SK-N-SH (cell line): Measurements from ENCODE around the gene TP73. TPM values are rescaled to one million over a fixed set of nuclear protein-coding genes. Genes with fewer than 3 reads are reported as not detected.

Source experiments
- CTCF ChIA-PET: fragments of 300-600, 350-600 bp; formaldehyde crosslinking; extraction: SDS; loops from one replicate; lab custom pipeline; 2021; lab: Yijun Ruan, JAX
- POLR2A ChIA-PET: fragments of 350-600 bp; sonication (Branson Sonifier 250); formaldehyde crosslinking; extraction: SDS; loops from one replicate; lab custom pipeline; 2020; ENCODE audit warnings: antibody characterized with exemption, inconsistent platforms; lab: Yijun Ruan, JAX
- DNase-seq: peaks from one replicate; pipeline ENCODE4 v3.0.0; 2012
- H2AFZ ChIP-seq: fragments of 200-600 bp; sonication (generic); 2 replicates; pipeline ENCODE4 v1.8.1; 2016; ENCODE audit warnings: antibody characterized with exemption, mild to moderate bottlenecking, low read depth
- H3F3A ChIP-seq: fragments of 200-600 bp; sonication (generic); replicated peaks from 2 replicates; pipeline ENCODE3; 2016; ENCODE audit warnings: antibody characterized with exemption, mild to moderate bottlenecking; ENCODE audit not compliant: insufficient read depth
- H3K27ac ChIP-seq, 2 experiments: fragments of 200-500 bp in 1 of 2; fragments of 200-600 bp in 1 of 2; sonication (Bioruptor generic) in 1 of 2; sonication (generic), shearing (Covaris generic) in 1 of 2; 2 replicates each; pipeline versions ENCODE4 v1.5.1 to v1.6.1; 2014 to 2016; ENCODE audit warnings: low read depth in 2 of 2, inconsistent platforms in 1 of 2, low read length in 1 of 2, mild to moderate bottlenecking in 1 of 2, mixed read lengths in 1 of 2
- H3K27me3 ChIP-seq: fragments of 200-600 bp; sonication (generic), shearing (Covaris generic); 2 replicates; pipeline ENCODE4 v1.6.1; 2016; ENCODE audit warnings: mixed run types; ENCODE audit not compliant: insufficient read depth
- H3K36me3 ChIP-seq, 2 experiments: fragments of 200-500 bp in 1 of 2; fragments of 200-600 bp in 1 of 2; sonication (Bioruptor generic) in 1 of 2; sonication (generic) in 1 of 2; replicated peaks in 1 of 2; 2 replicates each; pipeline versions ENCODE3 to v1.5.1; 2014 to 2016; ENCODE audit warnings: low read length in 1 of 2, mild to moderate bottlenecking in 1 of 2; ENCODE audit not compliant: insufficient read depth in 2 of 2, control insufficient read depth in 1 of 2
- H3K4me1 ChIP-seq, 2 experiments: fragments of 200-500 bp in 1 of 2; fragments of 200-600 bp in 1 of 2; sonication (Bioruptor generic) in 1 of 2; sonication (generic), shearing (Covaris generic) in 1 of 2; 2 replicates each; pipeline versions ENCODE4 v1.5.1 to v1.6.1; 2014 to 2016; ENCODE audit warnings: low read depth in 1 of 2, low read length in 1 of 2, mixed run types in 1 of 2; ENCODE audit not compliant: insufficient read depth in 2 of 2, control insufficient read depth in 1 of 2
- H3K4me2 ChIP-seq: fragments of 200-600 bp; sonication (generic), shearing (Covaris generic); 2 replicates; pipeline ENCODE4 v1.6.1; 2017; ENCODE audit warnings: mixed run types
- H3K4me3 ChIP-seq, 2 experiments: fragments of 200-500 bp in 1 of 2; fragments of 200-600 bp in 1 of 2; sonication (Bioruptor generic) in 1 of 2; sonication (generic), shearing (Covaris generic) in 1 of 2; 2 replicates each; pipeline versions ENCODE4 v1.5.1 to v1.8.1; 2014 to 2016; ENCODE audit warnings: low read depth in 2 of 2, inconsistent platforms in 1 of 2, low read length in 1 of 2, mild to moderate bottlenecking in 1 of 2, mixed read lengths in 1 of 2, moderate library complexity in 1 of 2
- H3K79me2 ChIP-seq: fragments of 200-600 bp; sonication (generic); 2 replicates; pipeline ENCODE4 v1.8.1; 2017; ENCODE audit warnings: mild to moderate bottlenecking; ENCODE audit not compliant: insufficient read depth
- H3K9ac ChIP-seq: fragments of 200-600 bp; sonication (generic); 2 replicates; pipeline ENCODE4 v1.6.1; 2017; ENCODE audit warnings: mixed run types
- H3K9me2 ChIP-seq: fragments of 200-600 bp; sonication (generic); 2 replicates; pipeline ENCODE4 v1.6.1; 2017; ENCODE audit warnings: mixed run types
- H3K9me3 ChIP-seq: fragments of 200-600 bp; sonication (generic); 2 replicates; pipeline ENCODE4 v1.6.1; 2017; ENCODE audit warnings: mixed run types, mild to moderate bottlenecking, moderate library complexity
- H4K20me1 ChIP-seq: fragments of 200-600 bp; sonication (generic); 2 replicates; pipeline ENCODE4 v1.6.1; 2017; ENCODE audit warnings: mild to moderate bottlenecking, mixed run types; ENCODE audit not compliant: insufficient read depth
- CHD2 ChIP-seq: fragments of 150-350 bp; IDR thresholded peaks from 2 replicates; pipeline ENCODE4 v1.6.1; 2018; ENCODE audit warnings: low read length; ENCODE audit not compliant: partially characterized antibody
- ELF1 ChIP-seq: IDR thresholded peaks from 2 replicates; pipeline ENCODE4 v1.4.0; 2012
- EP300 ChIP-seq, 2 experiments: IDR thresholded peaks; 2 replicates each; pipeline versions ENCODE4 v1.4.0 to v1.6.1; 2012; ENCODE audit warnings: borderline replicate concordance in 1 of 2, low read depth in 1 of 2, low read length in 1 of 2
- EZH2phosphoT487 ChIP-seq: fragments of 200-600 bp; sonication (generic); IDR thresholded peaks from 2 replicates; pipeline ENCODE4 v1.6.1; 2017; ENCODE audit warnings: low read depth, mixed run types, mild to moderate bottlenecking, antibody characterized with exemption, moderate library complexity, borderline replicate concordance
- FOXM1 ChIP-seq: IDR thresholded peaks from 2 replicates; pipeline ENCODE4 v1.4.0; 2012; ENCODE audit warnings: low read depth, mild to moderate bottlenecking
- GATA2 ChIP-seq: sonication (generic); formaldehyde crosslinking; IDR thresholded peaks from 2 replicates; pipeline ENCODE4 v1.5.0; 2020; ENCODE audit warnings: mild to moderate bottlenecking, missing genetic modification reagents
- RAD21 ChIP-seq: IDR thresholded peaks from 2 replicates; pipeline ENCODE4 v1.6.1; 2012; ENCODE audit warnings: mild to moderate bottlenecking, low read length
- RFX5 ChIP-seq: IDR thresholded peaks from 2 replicates; pipeline ENCODE4 v1.6.1; 2012; ENCODE audit warnings: mild to moderate bottlenecking, improper control_type of control experiment, low read length
- RXRA ChIP-seq: IDR thresholded peaks from 2 replicates; pipeline ENCODE4 v1.4.0; 2012; ENCODE audit warnings: low read depth, mild to moderate bottlenecking, borderline replicate concordance
- TCF12 ChIP-seq: IDR thresholded peaks from 2 replicates; pipeline ENCODE4 v1.4.0; 2012
- TEAD4 ChIP-seq: IDR thresholded peaks from 2 replicates; pipeline ENCODE4 v1.4.0; 2012; ENCODE audit warnings: mild to moderate bottlenecking, borderline replicate concordance; ENCODE audit not compliant: insufficient read depth
- YY1 ChIP-seq: IDR thresholded peaks from 2 replicates; pipeline ENCODE4 v1.4.0; 2012; ENCODE audit warnings: low read depth, mild to moderate bottlenecking
- WGBS: methylation state at CpG from one replicate; pipeline ENCODE4 v1.1.6; 2017; ENCODE audit warnings: low lambda C conversion rate; 5-methylcytosine and 5-hydroxymethylcytosine counted together
- polyA plus RNA-seq, 3 experiments: library from polyadenylated mRNA; depleted of rRNA; stranded (reverse); fragments of >200 nt; gene quantifications; 2 replicates each; pipeline ENCODE4 v1.2.3, GENCODE V29; 2012

The TP73 gene
- polyA plus RNA-seq, 1 of the 3 experiments (the other 2 are of a cell fraction) = 0.64 TPM

DNA sequence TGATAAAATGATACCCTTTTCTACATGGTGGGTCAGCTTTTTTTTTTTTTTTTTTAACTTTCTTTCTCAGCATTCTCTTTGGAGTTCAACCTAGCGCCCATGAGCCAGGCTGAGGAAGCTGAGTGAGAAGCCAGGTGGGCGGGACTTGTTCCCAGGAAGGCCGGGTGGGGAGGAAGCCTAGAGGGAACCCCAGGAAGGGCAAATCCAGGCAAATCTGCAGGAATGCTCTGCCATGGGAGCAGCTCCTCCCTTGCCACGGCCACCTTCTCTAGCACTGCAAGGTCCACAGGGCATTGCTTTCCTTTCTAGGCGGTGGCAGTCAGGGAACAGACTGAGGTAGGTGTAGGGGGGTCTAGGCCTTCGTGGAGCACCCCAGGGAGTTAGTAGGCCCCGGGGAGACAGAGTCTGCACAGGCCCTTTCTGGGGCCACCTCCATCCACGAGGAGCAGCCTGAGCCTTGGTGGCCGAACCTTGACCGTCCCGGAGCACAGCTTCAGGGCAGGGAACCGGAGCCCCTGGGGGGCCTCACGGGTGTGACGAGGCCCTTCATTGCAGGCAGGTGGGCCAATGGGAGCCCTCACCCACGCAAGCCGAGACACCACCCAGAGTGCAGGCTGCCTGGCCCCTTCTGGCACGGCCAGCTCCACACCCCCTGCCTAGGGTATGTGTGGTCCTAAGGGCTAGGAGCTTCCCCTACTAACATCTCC, 81.7 kb downstream of the TP73 start:
- Histone ChIP-seq H4K20me1 (no peaks in the 10 kb centered on the region), H3K27ac (no peak overlapping the region; a peak in 1 of 4 replicates), H3F3A (no peaks in the 10 kb centered on the region), H3K9me3 (no peaks in the 10 kb centered on the region), H2AFZ (no peak overlapping the region), H3K4me1 (peaks cover 0 to 22% of the 10 kb centered on the region in 2 experiments; a peak in 1 of 4 replicates), H3K9ac (no peak overlapping the region), H3K27me3 (no peaks in the 10 kb centered on the region), H3K79me2 (no peaks in the 10 kb centered on the region), H3K4me2 (no peak overlapping the region), H3K9me2 (no peaks in the 10 kb centered on the region), H3K36me3 (peaks cover 0 to 34% of the 10 kb centered on the region in 2 experiments), H3K4me3 (no peak overlapping the region)
- no peak for DNase-seq
- POLR2A ChIA-PET = interaction anchor here (0.6 to 1.0 kb wide), 3 partner anchors 20 to 1815 kb away, joined by 3 to 8 read pairs (median 3); partner anchors contain the start of gene TMEM52
- WGBS = 87% methylated on average over 5 of the region's 17 CpGs
- CTCF ChIA-PET = interaction anchor here (1.0 to 4.3 kb wide), 5 partner anchors 10 to 281 kb away, joined by 3 to 21 read pairs (median 4); no protein-coding TSS in a partner anchor
- TF ChIP-seq TCF12 (no peak), ELF1 (no peak), FOXM1 (no peak), CHD2 (no peak), RXRA (no peak), EZH2phosphoT487 (no peak), RFX5 (no peak), EP300 (IDR thresholded peaks at IDR 0.05; ENCODE audit: borderline replicate concordance in 1 of 2, low read depth in 1 of 2, low read length in 1 of 2) (no peak)

DNA sequence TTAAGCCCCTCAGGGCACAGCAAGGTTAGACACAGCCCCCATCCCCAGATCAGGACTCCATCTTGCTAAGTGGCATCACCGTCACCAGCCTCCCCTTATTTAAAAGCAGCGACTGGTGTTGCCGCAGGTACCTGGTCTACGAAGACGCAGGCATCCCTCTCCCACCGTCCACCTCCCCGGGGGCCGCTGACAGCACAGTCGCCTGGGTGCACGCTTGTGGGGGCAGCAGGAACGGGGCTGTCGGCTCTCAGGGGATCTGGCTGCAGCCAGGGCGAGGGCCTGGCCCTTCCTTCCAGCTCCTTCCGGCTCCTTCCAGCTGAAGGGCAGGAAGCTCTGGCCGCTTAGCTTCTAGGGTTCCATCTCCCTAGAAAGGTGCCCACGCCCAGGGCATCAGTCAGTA, 82.3 kb downstream of the TP73 start:
- POLR2A ChIA-PET = interaction anchor here (1.0 kb wide), 1 partner anchor 1815 kb away, joined by 3 read pairs; the partner anchor contains the start of gene TMEM52
- H3K27ac ChIP-seq = no peak overlapping the region; a peak in 1 of 4 replicates
- no peaks in the 10 kb centered on the region for H3F3A ChIP-seq
- no peak overlapping the region for H2AFZ ChIP-seq
- no peaks in the 10 kb centered on the region for H4K20me1 ChIP-seq
- no peak overlapping the region for H3K4me2 ChIP-seq
- no peak overlapping the region for H3K4me3 ChIP-seq
- CTCF ChIA-PET = interaction anchor here (1.0 to 4.3 kb wide), 5 partner anchors 10 to 281 kb away, joined by 3 to 21 read pairs (median 4); no protein-coding TSS in a partner anchor
- no peaks in the 10 kb centered on the region for H3K9me3 ChIP-seq
- DNase-seq = no peak
- no peaks in the 10 kb centered on the region for H3K9me2 ChIP-seq
- H3K4me1 ChIP-seq = peaks cover 0 to 22% of the 10 kb centered on the region in 2 experiments; a peak in 1 of 4 replicates
- no peaks in the 10 kb centered on the region for H3K79me2 ChIP-seq
- no peaks in the 10 kb centered on the region for H3K27me3 ChIP-seq
- peaks cover 0 to 36% of the 10 kb centered on the region in 2 experiments for H3K36me3 ChIP-seq
- 100% methylated on average over 5 of the region's 16 CpGs for WGBS
- TF ChIP-seq GATA2 (CRISPR knock-in tag) (no peak), TEAD4 (no peak), EP300 (IDR thresholded peaks at IDR 0.05; ENCODE audit: borderline replicate concordance in 1 of 2, low read depth in 1 of 2, low read length in 1 of 2) (no peak), YY1 (no peak), EZH2phosphoT487 (no peak), RAD21 (no peak), CHD2 (no peak)
- H3K9ac ChIP-seq = no peak overlapping the region
